ENCODE measurements around the gene SPATA46. TPM values are rescaled to one million over a fixed set of nuclear protein-coding genes. Genes with fewer than 3 reads are reported as not detected.

The SPATA46 gene
- total RNA-seq, 4 donors from 2014 or later, result not detected

DNA sequence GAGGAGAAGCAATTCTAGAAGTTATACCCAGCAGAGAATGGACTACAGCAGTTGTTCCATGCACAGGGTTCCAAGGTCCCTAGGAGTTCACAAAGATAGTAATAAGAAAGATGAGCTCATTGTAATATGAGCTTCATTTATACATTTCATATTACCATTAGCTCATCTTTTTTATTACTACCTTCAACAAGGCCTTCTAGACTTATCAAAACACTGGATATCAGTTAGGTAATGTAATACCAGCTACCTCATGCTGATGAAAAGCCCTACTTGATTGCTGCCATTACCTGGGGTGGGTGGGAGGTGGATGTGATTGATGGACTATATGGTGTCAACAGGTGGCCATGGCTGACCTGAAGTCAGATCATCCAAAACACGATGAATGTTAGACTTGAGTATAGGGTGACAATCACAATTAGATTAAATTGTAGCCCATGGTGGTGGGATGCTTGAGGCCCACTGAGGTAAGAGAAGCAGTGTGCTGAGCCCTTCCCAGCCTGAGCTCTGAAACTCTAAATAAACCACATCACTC, 34.1 kb downstream of the SPATA46 start:
- TF ChIP-seq EP300 (IDR thresholded peaks at IDR 0.05; ENCODE audit: low read depth), result no peak
- TF ChIP-seq POLR2AphosphoS5 (IDR thresholded peaks at IDR 0.05), result no peak
- TF ChIP-seq, protein P1, sequence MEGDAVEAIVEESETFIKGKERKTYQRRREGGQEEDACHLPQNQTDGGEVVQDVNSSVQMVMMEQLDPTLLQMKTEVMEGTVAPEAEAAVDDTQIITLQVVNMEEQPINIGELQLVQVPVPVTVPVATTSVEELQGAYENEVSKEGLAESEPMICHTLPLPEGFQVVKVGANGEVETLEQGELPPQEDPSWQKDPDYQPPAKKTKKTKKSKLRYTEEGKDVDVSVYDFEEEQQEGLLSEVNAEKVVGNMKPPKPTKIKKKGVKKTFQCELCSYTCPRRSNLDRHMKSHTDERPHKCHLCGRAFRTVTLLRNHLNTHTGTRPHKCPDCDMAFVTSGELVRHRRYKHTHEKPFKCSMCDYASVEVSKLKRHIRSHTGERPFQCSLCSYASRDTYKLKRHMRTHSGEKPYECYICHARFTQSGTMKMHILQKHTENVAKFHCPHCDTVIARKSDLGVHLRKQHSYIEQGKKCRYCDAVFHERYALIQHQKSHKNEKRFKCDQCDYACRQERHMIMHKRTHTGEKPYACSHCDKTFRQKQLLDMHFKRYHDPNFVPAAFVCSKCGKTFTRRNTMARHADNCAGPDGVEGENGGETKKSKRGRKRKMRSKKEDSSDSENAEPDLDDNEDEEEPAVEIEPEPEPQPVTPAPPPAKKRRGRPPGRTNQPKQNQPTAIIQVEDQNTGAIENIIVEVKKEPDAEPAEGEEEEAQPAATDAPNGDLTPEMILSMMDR (IDR thresholded peaks at IDR 0.05), result no peak
- TF ChIP-seq POLR2A (IDR thresholded peaks at IDR 0.05), result no peak
- WGBS, 2 donors (ENCODE audit: low coverage in 1 of 2), result 84 to 100% methylated on average over 1 of the region's 1 CpG

DNA sequence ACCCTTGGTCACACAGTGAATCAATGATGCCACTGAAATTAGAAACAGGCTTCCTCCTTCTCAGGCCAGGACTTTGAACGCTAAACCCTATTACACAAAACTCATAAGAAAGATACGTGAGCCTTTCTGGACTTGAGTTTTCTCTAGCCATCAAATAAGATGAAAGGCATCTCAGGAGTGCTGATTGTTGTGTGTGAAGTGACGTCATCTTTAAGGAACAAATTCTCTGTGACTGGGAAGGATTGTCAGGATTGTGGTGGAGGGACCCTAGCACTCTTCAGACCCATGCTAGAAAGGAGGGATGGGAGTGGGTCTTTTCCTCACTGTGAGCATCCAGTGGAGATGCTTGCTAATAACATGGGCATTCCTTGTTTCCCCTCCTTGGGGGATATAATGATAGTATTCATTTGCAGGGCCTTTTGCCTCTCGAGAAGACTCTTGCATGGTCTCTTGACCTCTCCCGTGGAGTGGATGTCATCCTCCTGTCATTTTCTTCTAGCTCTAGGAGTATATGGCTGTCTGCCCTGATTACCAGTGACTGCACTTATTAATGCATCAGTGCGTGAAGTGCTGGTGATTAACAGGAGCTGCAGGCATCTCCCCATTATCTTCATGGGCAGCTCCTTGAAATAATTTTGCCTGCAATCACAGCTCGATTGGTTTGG, 39.9 kb downstream of the SPATA46 start:
- no peak overlapping the region for H3K4me3 ChIP-seq
- H3K4me1 ChIP-seq, result no peaks in the 10 kb centered on the region
- WGBS, 2 donors (ENCODE audit: low coverage in 1 of 2), result 80 to 95% methylated on average over 4 to 7 of the region's 7 CpGs
- H3K27me3 ChIP-seq, result no peaks in the 10 kb centered on the region
- H3K9me3 ChIP-seq, result no peaks in the 10 kb centered on the region
- in situ Hi-C loops (cut with MboI; ENCODE audit: low pct_ligation_motif_present in 1 of 4, low pct_unique_long_range_greater_than_20kb in 1 of 4, low sequenced_read_pairs in 3 of 4) (no loop called here), intact Hi-C loops (cut with DNase I; ENCODE audit: low total_unique reads) (no loop called here)
- no peaks in the 10 kb centered on the region for H3K36me3 ChIP-seq
- TF ChIP-seq POLR2A (IDR thresholded peaks at IDR 0.05), result no peak
- TF ChIP-seq EP300 (IDR thresholded peaks at IDR 0.05; ENCODE audit: low read depth), result no peak
- TF ChIP-seq, protein P1 (IDR thresholded peaks at IDR 0.05), result no peak
- no peak for TF ChIP-seq POLR2AphosphoS5 (IDR thresholded peaks at IDR 0.05)
- H3K27ac ChIP-seq, result no peak overlapping the region
- no peak for DNase-seq

More for the DNA sequence above, 34.1 kb downstream of the SPATA46 start:
- intact Hi-C loops (cut with DNase I; ENCODE audit: low total_unique reads), result no loop called here
- H3K4me3 ChIP-seq, result no peak overlapping the region
- H3K27me3 ChIP-seq, result no peaks in the 10 kb centered on the region
- H3K4me1 ChIP-seq, result no peaks in the 10 kb centered on the region
- in situ Hi-C loops (cut with MboI; ENCODE audit: low pct_ligation_motif_present in 1 of 4, low pct_unique_long_range_greater_than_20kb in 1 of 4, low sequenced_read_pairs in 3 of 4), result no loop called here
- DNase-seq, result no peak
- H3K36me3 ChIP-seq, result no peaks in the 10 kb centered on the region
- H3K27ac ChIP-seq, result no peak overlapping the region
- no peaks in the 10 kb centered on the region for H3K9me3 ChIP-seq

DNA sequence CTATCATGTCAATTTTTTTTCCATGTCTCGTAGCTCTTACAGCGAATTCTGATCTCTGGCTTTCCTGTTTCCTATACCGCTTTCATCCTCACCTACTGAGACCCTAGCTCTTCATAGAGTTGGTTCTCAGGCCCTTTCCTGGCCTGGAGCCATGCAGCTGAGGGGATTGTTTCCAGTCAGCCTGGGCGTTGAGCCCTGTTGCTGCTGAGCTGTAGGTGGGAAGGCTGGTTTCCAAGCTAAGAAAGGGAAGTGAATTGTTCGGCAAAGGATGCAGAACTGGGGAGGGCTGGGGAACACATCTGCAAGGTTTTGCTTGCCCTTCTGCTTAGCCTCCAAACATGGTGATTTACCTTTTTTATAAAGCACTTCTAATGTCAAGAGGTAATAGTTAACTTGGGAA, 41.5 kb downstream of the SPATA46 start:
- 81 to 100% methylated on average over 1 to 5 of the region's 5 CpGs for WGBS, 2 donors (ENCODE audit: low coverage in 1 of 2)
- no peak for TF ChIP-seq POLR2AphosphoS5 (IDR thresholded peaks at IDR 0.05)
- TF ChIP-seq, protein P1 (IDR thresholded peaks at IDR 0.05), result no peak
- no peak for TF ChIP-seq EP300 (IDR thresholded peaks at IDR 0.05; ENCODE audit: low read depth)
- no peak for TF ChIP-seq POLR2A (IDR thresholded peaks at IDR 0.05)
- Histone ChIP-seq H3K9me3 (no peaks in the 10 kb centered on the region), H3K4me3 (no peak overlapping the region), H3K27me3 (no peaks in the 10 kb centered on the region), H3K36me3 (no peaks in the 10 kb centered on the region), H3K4me1 (no peaks in the 10 kb centered on the region), H3K27ac (no peak overlapping the region)
- intact Hi-C loops (cut with DNase I; ENCODE audit: low total_unique reads) (no loop called here), in situ Hi-C loops (cut with MboI; ENCODE audit: low pct_ligation_motif_present in 1 of 4, low pct_unique_long_range_greater_than_20kb in 1 of 4, low sequenced_read_pairs in 3 of 4) (no loop called here)
- DNase-seq, result no peak

DNA sequence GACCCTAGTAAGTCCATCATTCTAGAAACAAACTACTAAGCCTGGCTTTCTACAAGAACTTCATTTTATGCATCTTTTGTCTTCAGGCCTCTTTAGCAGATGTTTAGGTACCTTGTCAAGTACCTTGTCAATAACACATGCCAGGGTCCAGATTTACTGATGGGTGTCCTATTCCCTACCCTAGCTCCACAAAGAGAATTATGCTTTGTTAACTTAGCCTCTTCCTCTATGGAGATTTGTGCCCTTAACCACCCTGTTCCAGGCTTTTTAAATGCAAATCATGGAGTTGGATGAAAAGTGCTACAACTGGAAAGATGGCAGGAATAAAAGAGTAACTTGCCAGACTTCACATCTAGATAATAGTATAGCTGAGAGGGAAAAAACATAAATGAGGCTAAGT, 42.7 kb downstream of the SPATA46 start:
- in situ Hi-C loops (cut with MboI; ENCODE audit: low pct_ligation_motif_present in 1 of 4, low pct_unique_long_range_greater_than_20kb in 1 of 4, low sequenced_read_pairs in 3 of 4) (no loop called here), intact Hi-C loops (cut with DNase I; ENCODE audit: low total_unique reads) (no loop called here)
- Histone ChIP-seq H3K4me1 (no peaks in the 10 kb centered on the region), H3K9me3 (no peaks in the 10 kb centered on the region), H3K27me3 (no peaks in the 10 kb centered on the region), H3K4me3 (no peak overlapping the region), H3K36me3 (no peaks in the 10 kb centered on the region), H3K27ac (no peak overlapping the region)
- DNase-seq, result no peak
- TF ChIP-seq EP300 (IDR thresholded peaks at IDR 0.05; ENCODE audit: low read depth), result no peak
- TF ChIP-seq, protein P1 (IDR thresholded peaks at IDR 0.05), result no peak
- TF ChIP-seq POLR2AphosphoS5 (IDR thresholded peaks at IDR 0.05), result no peak
- TF ChIP-seq POLR2A (IDR thresholded peaks at IDR 0.05), result no peak
